Stimulated activated CD4-positive, alpha-beta T cell treated with anti-CD3 and anti-CD28 coated beads, TNF-alpha, amount 100 ng/mL, for 48 hours (primary cell): ENCODE results near the gene APOM.

Experiments
- DNase-seq, 3 donors: peaks; one replicate each; pipeline ENCODE4 v3.0.0-alpha.2; 2020; ENCODE audit warnings: low read depth in 3 of 3

APOM gene

DNA sequence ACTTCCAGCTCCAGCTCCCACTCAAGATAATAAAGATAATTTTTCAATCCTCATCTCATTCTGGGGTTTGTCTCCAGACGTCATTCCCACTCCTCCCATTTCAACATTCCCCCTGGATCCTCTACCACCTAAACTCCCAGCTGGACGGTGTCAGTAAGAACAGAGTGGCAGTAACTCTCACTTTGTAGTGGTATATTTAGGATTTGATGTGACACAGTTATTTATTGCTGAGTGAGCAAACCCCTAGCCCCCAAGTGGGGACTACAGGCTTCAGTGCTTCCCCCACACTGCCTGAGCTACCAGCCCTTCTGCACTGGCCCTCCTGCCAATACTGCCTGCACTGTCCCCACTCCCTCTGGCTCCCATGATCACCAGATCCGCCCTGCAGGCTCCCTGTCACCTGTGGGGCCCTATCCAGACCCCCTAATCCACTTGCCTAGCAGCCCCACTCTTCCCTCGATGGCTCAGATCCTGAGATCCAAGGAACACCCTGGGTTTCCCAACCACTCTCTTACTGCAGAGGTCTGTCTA is 2.5 kb downstream of the APOM start:
- DNase-seq: no peak

- no peak for DNase-seq
Observed at GRCh38 chr6:31658983-31659648, 3.4 kb downstream of the APOM start.

DNA sequence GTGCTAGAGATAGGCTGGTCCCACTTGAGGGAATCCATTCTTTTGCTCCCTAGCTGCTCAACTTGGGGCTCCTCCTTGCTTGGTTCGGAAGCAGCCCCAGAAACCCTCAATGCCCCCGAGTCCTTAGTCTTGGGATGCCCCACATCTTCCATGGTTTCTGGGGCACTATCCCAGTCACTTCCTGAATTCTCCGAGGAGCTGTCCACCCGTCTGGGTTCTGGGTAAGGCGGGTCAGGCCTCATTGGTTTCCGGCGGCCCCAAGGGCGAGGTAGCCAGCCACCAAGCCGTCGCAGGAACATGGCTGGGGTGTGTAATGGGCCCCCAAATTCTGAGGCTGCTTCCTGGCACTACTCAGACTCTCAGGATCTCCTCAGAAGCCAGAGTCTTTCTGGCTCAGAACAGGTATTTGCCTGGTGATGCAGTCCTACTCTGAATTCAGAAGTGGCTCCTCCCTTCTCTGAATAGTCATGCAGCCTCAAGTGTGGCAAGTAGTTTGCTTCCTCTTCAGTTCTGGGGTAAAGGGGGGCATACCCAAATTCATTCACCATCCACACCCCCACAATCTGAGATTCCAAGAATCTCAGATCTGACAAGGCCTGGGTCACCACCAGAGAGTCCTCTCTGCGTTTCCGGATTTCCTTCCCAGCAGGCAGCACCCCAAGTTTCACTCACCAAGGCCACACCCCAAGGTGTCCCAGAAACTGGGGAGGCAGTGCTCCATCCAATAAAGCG is 4.1 kb downstream of the APOM start:
- DNase-seq: no peak

DNA sequence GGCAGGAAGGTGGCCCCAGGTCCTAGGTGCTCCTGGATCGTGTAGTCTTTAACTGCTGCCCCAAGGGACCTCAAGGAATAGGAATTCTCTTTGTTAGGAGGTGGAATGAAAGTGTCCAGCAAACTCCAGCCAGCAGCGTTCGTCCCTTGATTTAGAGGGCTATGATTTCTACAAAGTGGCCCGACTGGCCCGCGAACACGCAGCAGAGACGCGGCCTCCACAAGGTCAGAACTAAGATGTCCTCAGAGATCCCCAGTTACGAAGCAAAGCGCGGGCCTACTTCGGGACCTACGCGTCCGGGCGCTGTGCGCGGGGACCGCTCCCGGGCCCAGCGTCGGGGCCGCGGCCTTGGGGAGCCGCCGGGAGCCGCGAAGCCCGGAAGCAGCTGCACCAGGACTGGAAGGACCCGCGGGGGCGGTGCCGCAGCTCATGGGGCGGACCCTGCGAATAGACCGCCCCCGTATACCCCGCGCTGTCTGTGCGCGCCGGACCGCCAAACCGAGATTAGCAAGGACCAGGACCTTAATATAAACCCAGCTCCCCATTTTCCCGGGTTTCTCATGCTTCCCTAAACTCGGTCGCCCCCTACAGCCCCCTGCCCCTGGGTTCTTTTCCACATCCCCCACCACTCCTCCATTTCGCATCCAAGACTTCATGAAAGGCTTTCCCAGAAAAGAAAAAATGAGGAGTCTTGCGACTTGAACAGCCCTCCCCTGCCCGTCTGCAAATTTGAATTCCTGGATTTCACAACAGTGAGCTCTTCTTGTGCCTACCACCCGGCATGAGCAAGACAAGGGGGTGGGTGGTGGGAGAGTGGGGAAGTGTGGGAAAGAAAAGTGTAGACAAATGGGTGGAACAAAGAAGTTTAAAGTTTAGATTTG is 4.9 kb downstream of the APOM start, which contains the start of gene C6orf47:
C6orf47 (minus strand) TSS at position 398 of the 881 bp plus-strand sequence. CDS start 831 bp downstream, outside the sequence.
- DNase-seq: peak in 2 of 3 donors; percentile 51 to 62

DNA sequence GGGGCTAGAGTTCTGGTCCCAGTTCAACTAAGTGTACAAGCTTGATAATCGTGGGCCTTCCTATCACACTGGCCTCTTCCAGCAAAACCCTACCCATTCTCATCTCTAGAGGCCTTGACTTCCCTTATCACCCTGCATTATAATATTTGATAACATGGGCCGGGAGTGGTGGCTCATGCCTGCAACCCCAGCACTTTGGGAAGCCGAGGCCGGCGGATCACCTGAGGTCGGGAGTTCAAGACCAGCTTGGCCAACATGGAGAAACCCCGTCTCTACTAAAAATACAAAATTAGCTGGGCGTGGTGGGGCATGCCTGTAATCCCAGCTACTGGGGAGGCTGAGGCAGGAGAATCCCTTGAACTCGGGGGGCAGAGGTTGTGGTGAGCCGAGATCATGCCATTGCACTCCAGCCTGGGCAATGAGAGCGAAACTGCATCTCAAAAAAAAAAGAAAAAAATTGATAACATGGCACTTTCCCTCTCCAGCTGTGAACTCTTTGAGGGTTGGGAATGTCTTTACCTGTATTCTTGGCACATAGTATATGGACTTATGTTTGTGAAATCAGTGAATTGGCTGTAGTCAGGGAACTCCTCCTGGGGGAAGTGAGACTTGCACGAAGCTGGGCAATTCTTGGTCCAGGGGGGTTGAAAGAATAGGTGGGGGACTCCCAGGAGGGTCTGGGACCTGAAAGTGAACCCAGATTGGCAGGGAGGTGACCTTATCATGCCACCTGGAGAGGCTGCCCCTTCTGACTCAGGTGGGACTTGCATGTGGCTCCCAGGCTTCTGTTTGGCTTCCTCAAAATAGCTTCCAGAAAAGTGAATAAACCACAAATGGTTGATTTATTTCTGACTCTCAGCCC is 5.8 kb downstream of the APOM start:
- no peak for DNase-seq

- DNase-seq: no peak
Observed at GRCh38 chr6:31662124-31662723, 6.5 kb downstream of the APOM start.

GRCh38 chr6:31663126-31663960 is 7.6 kb downstream of the APOM start:
- DNase-seq: no peak

DNA sequence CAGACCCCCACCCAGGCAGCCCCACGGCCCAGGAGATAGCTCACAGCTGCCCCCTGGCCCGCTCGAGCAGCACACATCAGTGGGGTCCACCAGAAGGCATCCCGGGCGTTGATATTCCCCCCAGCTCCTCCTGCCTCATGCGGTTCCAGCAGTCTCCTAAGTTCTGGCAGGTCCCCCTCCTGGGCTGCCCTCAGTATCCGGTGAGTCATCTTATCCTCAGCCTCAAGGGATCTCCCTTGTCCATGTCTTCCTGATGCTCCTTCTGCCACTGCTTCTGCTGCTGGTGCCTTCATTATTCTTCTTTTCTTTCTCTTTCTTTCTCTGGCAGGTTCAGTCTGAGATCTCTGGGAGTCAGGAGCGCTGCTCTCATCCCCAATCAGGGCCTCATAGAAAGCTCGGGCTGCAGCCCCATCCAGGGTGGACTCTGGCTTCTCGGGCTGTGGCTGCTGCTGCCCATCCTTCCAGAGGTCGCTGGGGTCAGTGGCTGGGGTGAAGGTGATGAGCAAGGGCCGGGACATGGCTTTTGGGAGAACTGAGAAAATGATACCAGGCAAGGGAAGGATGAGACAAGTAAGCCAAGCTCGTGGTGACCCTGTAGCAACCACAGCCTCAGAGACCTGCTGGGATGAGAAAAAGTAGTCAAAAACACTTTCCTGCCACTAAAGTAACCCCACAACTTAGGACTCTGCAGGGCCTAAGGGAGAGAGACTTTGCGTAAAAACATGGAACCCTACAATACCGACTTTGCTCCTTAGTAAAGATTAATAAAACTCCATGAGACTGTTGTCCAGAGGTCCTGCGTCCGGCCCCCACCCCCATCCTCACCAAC is 8.5 kb downstream of the APOM start:
- DNase-seq: no peak

GRCh38 chr6:31664790-31665500 is 9.3 kb downstream of the APOM start, which contains the start of gene GPANK1:
GPANK1 (minus strand) TSS chr6:31664997; CDS start chr6:31664478, 519 bp downstream.
- DNase-seq: peak; percentile 74 to 83 (median 80)

DNA sequence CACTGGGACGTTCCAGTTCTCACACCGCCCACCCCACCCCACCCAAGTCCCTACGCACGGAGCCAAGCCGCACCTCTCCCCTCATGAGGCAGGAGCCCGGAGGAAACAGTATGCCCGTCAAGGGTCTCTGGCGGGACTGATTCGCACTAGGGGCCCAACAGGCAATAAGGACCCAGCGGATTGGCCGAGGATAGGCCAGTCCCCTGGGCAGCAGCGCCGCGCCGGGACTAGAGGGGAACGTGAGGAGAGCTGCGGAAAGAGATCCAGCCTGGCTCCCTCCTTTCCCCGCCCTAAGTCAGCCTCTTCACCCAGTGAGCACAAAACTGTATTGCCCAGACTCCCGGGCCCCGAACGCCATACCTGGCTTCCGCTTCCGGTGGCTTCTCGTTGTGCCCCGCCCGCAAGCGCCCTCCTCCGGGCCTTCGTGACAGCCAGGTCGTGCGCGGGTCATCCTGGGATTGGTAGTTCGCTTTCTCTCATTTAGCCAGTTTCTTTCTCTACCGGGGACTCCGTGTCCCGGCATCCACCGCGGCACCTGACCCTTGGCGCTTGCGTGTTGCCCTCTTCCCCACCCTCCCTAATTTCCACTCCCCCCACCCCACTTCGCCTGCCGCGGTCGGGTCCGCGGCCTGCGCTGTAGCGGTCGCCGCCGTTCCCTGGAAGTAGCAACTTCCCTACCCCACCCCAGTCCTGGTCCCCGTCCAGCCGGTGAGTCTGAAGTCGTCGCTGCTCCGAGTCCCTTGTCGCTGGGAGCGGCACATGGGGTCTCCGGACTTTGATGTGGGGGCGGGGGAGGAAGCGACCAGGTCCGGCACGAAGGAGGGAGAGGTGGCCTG is 10.0 kb downstream of the APOM start, which contains the start of gene CSNK2B:
CSNK2B (plus strand) TSS at position 580 of the 836 bp plus-strand sequence. CDS start 752 bp downstream, outside the sequence.
- DNase-seq: peak; percentile 95 to 98 (median 96)

DNA sequence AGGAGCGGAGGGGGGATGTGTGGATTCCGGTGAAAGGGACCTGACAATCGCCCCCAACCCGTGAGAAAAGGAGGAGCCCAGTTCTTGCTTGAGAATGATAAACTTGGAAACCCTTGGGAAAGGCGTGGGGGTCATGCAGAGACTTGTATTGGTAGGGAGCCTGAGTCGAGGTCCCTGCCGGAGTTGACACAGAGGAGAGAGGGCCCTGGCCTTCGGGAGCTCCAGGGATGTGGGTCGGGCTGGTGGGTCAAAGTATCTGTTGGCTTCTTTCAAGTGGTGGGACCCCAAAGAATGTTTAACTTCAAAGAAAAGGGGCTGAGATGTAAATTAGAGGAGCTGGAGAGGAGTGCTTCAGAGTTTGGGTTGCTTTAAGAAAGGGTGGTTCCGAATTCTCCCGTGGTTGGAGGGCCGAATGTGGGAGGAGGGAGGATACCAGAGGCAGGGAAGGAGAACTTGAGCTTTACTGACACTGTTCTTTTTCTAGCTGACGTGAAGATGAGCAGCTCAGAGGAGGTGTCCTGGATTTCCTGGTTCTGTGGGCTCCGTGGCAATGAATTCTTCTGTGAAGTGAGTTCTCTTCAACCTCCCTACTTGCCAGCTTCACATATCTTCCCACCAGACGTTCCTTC is 10.8 kb downstream of the APOM start:
- no peak for DNase-seq

- DNase-seq: no peak
Observed at GRCh38 chr6:31669676-31670075, 14.0 kb downstream of the APOM start, which contains the start of gene LY6G5B. LY6G5B (plus strand) TSS chr6:31669976; CDS start chr6:31670951, 975 bp downstream.

- DNase-seq: no peak
Observed at GRCh38 chr6:31676322-31676903, 20.7 kb downstream of the APOM start.

DNA sequence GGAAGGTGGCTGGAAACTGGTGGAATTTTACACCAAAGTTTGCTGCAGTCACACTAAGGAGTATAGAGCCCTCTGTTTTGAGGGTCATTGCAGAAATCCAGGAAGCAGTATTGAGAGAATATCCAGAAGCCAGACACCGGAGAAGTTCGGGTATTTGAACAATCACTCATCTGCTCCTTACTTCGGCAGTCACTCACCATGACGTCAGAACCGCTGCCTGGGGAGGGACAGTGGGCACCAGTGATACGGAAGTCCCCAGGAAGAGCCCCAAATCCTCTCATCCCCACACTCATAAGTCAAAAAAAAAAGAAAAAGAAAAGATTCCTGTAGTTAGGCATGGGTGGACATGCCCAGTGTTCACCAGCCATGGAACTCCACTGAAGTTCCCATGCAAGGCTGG is 21.2 kb downstream of the APOM start:
- DNase-seq: no peak

- DNase-seq: no peak
Observed at GRCh38 chr6:31677955-31678354, 22.3 kb downstream of the APOM start.
